ENCODE measurements around the gene RSF1.

DNA sequence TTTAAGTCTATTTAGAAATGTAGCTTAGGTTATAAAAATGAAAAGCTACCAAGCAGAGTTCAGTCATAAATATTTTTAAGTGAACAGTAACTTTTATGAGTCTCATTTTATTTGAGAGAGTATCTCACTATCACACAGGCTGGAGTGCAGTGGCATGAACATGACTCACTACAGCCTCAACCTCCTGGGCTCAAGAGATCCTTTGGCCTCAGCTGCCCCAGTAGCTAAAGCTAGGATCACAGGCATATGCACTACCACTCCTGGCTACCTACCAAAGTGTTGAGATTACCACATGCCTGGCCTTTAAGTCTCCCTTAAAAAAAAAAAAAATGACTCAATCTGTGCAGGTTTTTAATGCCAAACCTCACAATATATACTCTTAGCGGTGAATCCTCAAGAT, 148.3 kb downstream of the RSF1 start:
- TF ChIP-seq, protein P1, sequence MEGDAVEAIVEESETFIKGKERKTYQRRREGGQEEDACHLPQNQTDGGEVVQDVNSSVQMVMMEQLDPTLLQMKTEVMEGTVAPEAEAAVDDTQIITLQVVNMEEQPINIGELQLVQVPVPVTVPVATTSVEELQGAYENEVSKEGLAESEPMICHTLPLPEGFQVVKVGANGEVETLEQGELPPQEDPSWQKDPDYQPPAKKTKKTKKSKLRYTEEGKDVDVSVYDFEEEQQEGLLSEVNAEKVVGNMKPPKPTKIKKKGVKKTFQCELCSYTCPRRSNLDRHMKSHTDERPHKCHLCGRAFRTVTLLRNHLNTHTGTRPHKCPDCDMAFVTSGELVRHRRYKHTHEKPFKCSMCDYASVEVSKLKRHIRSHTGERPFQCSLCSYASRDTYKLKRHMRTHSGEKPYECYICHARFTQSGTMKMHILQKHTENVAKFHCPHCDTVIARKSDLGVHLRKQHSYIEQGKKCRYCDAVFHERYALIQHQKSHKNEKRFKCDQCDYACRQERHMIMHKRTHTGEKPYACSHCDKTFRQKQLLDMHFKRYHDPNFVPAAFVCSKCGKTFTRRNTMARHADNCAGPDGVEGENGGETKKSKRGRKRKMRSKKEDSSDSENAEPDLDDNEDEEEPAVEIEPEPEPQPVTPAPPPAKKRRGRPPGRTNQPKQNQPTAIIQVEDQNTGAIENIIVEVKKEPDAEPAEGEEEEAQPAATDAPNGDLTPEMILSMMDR (conservative IDR thresholded peaks at IDR 0.05): no peak
- no peak for TF ChIP-seq ZFX (IDR thresholded peaks at IDR 0.05)

Data from C4-2B (cell line).